ENCODE results near the gene ELAC2.

The ELAC2 gene

DNA sequence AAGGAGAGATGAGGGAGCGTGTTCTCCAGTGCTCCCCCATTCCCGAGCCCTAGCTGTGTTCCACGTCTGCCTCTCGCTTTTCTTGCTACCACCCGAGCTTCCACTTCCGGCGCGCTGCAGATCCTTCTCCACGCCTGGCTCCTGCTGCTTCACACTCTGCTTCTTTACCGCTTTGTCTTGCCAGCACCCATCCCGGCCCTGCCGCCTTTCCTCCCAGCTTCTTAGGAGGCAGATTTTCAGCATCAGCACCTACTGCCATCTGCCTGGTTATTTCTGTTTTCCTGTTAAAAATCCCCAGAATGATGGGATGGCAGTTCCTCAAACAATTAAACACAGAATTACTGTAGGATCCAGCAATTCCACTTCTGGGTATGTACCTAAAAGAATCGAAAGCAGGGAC is 64.7 kb downstream of the ELAC2 start:
- TF ChIP-seq, protein P1, sequence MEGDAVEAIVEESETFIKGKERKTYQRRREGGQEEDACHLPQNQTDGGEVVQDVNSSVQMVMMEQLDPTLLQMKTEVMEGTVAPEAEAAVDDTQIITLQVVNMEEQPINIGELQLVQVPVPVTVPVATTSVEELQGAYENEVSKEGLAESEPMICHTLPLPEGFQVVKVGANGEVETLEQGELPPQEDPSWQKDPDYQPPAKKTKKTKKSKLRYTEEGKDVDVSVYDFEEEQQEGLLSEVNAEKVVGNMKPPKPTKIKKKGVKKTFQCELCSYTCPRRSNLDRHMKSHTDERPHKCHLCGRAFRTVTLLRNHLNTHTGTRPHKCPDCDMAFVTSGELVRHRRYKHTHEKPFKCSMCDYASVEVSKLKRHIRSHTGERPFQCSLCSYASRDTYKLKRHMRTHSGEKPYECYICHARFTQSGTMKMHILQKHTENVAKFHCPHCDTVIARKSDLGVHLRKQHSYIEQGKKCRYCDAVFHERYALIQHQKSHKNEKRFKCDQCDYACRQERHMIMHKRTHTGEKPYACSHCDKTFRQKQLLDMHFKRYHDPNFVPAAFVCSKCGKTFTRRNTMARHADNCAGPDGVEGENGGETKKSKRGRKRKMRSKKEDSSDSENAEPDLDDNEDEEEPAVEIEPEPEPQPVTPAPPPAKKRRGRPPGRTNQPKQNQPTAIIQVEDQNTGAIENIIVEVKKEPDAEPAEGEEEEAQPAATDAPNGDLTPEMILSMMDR (IDR thresholded peaks at IDR 0.05; ENCODE audit: low read depth, low read length), result no peak
- in situ Hi-C loops (cut with HindIII; ENCODE audit: low sequenced_read_pairs), result no loop called here
- no peak for DNase-seq (ENCODE audit: low read depth, low spot score)
- no peak overlapping the region for H3K4me3 ChIP-seq (ENCODE audit: low read depth, low read length)

DNA sequence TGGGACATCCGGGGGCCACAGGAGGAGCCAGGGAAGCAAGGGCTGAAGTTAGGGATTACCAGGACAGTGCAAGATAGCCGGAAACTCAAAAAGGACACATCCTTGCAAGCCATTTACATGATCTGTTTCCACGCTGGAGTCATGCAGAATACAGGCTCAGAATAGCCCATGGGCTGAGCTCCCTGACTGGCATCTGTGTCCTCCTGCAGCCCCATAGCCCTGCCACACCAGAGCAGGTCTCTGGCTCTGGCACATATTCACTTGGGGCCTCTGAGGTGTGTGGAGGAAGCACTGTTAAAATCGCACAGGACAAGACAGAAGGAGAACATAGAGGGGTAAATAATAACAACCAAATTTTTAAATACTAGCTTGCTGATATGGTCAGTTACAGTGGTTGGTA is 65.8 kb downstream of the ELAC2 start:
- H3K4me3 ChIP-seq (ENCODE audit: low read depth, low read length), result no peak overlapping the region
- in situ Hi-C loops (cut with HindIII; ENCODE audit: low sequenced_read_pairs), result no loop called here
- no peak for DNase-seq (ENCODE audit: low read depth, low spot score)
- TF ChIP-seq, protein P1 (IDR thresholded peaks at IDR 0.05; ENCODE audit: low read depth, low read length), result no peak

DNA sequence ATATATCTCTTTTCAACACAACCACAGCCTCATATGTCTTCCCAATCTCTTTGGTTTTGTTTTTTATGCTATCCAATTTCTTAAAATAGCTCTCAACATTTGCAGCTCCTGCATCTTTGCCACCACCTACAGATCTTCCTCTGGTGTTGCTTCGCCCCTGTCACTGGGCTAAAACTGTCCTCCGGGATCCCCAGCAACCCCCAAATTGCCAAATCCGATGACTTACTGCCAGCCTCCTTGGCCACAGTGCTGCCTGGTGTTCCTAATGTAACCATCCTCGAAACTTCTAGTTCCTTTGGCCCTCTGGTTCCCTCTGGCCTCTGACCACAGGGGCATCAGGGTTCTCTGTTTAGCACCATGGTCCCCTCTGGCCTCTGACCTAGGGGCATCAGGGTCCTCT is 70.8 kb downstream of the ELAC2 start:
- no peak overlapping the region for H3K4me3 ChIP-seq (ENCODE audit: low read depth, low read length)
- in situ Hi-C loops (cut with HindIII; ENCODE audit: low sequenced_read_pairs), result no loop called here
- no peak for DNase-seq (ENCODE audit: low read depth, low spot score)
- TF ChIP-seq, protein P1 (IDR thresholded peaks at IDR 0.05; ENCODE audit: low read depth, low read length), result no peak

Measured in astrocyte of the spinal cord (primary cell).